HFFc6 (cell line): ENCODE data around the gene TBC1D1. TPM values are rescaled to one million over a fixed set of nuclear protein-coding genes. Genes with fewer than 3 reads are reported as not detected.
"Not testable (repeated sequence)": the region's sequence is repeated elsewhere in the genome, so short reads cannot be mapped to it uniquely, and the experiment has no call there.

ENCODE experiments used
- DNase-seq: peaks from one replicate; pipeline ENCODE4 v3.0.0-alpha.2; 2018
- H3K27ac Mint-ChIP-seq: 2 replicates; pipeline ENCODE4 v1.8.0; 2020; ENCODE audit warnings: mild to moderate bottlenecking, mixed read lengths
- H3K27me3 Mint-ChIP-seq: 2 replicates; pipeline ENCODE4 v1.8.0; 2021; ENCODE audit warnings: mild to moderate bottlenecking, moderate library complexity, mixed read lengths; ENCODE audit not compliant: insufficient read depth
- H3K36me3 Mint-ChIP-seq: 2 replicates; pipeline ENCODE4 v1.8.0; 2021; ENCODE audit warnings: low read depth, mixed read lengths
- H3K4me1 Mint-ChIP-seq: 2 replicates; pipeline ENCODE4 v1.8.0; 2020; ENCODE audit warnings: low read depth, mixed read lengths
- H3K4me3 Mint-ChIP-seq: 2 replicates; pipeline ENCODE4 v1.8.0; 2020; ENCODE audit warnings: mild to moderate bottlenecking, moderate library complexity, mixed read lengths
- H3K9me3 Mint-ChIP-seq: 2 replicates; pipeline ENCODE4 v1.8.0; 2020; ENCODE audit warnings: mild to moderate bottlenecking, mixed read lengths
- total RNA-seq, 6 experiments: library from RNA; stranded (reverse); fragmentation: NEBNext Ultra II Directional; extraction: Animal tissue kit (Norgen Biotek cat#: 25700); gene quantifications; 2 replicates in 1 of 6; 3 replicates in 5 of 6; pipeline ENCODE4 v1.2.3, GENCODE V29; 2021
- TF ChIP-seq, protein P1 (sequence below): fragments of 200-600 bp; sonication (generic); IDR thresholded peaks from 2 replicates; pipeline ENCODE4 v1.5.0; 2021; ENCODE audit warnings: antibody characterized with exemption, mild to moderate bottlenecking

TBC1D1 gene
- total RNA-seq, 6 experiments from 2014 or later: 78.5 to 126 (median 112) TPM

GRCh38 chr4:37914539-37914938 is 23.7 kb downstream of the TBC1D1 start:
- H3K4me3 Mint-ChIP-seq: no peak overlapping the region
- TF ChIP-seq, protein P1, sequence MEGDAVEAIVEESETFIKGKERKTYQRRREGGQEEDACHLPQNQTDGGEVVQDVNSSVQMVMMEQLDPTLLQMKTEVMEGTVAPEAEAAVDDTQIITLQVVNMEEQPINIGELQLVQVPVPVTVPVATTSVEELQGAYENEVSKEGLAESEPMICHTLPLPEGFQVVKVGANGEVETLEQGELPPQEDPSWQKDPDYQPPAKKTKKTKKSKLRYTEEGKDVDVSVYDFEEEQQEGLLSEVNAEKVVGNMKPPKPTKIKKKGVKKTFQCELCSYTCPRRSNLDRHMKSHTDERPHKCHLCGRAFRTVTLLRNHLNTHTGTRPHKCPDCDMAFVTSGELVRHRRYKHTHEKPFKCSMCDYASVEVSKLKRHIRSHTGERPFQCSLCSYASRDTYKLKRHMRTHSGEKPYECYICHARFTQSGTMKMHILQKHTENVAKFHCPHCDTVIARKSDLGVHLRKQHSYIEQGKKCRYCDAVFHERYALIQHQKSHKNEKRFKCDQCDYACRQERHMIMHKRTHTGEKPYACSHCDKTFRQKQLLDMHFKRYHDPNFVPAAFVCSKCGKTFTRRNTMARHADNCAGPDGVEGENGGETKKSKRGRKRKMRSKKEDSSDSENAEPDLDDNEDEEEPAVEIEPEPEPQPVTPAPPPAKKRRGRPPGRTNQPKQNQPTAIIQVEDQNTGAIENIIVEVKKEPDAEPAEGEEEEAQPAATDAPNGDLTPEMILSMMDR: no peak
- no peaks in the 10 kb centered on the region for H3K9me3 Mint-ChIP-seq
- H3K27ac Mint-ChIP-seq: no peak overlapping the region
- no peaks in the 10 kb centered on the region for H3K4me1 Mint-ChIP-seq
- H3K27me3 Mint-ChIP-seq: peaks cover 17% of the 10 kb centered on the region
- no peak for DNase-seq
- no peaks in the 10 kb centered on the region for H3K36me3 Mint-ChIP-seq

GRCh38 chr4:37917388-37917787 is 26.5 kb downstream of the TBC1D1 start:
- Mint-ChIP-seq H3K4me1 (no peaks in the 10 kb centered on the region), H3K4me3 (no peak overlapping the region), H3K27ac (no peak overlapping the region), H3K36me3 (no peaks in the 10 kb centered on the region), H3K9me3 (no peaks in the 10 kb centered on the region), H3K27me3 (peaks cover 13% of the 10 kb centered on the region)
- TF ChIP-seq, protein P1: no peak
- DNase-seq: no peak

GRCh38 chr4:37918653-37919052 is 27.8 kb downstream of the TBC1D1 start:
- Mint-ChIP-seq H3K36me3 (no peaks in the 10 kb centered on the region), H3K4me1 (no peaks in the 10 kb centered on the region), H3K27me3 (peaks cover 15% of the 10 kb centered on the region), H3K27ac (no peak overlapping the region), H3K4me3 (no peak overlapping the region), H3K9me3 (no peaks in the 10 kb centered on the region)
- TF ChIP-seq, protein P1: no peak
- DNase-seq: no peak

GRCh38 chr4:37922328-37922727 is 31.4 kb downstream of the TBC1D1 start:
- H3K27ac Mint-ChIP-seq: no peak overlapping the region
- no peaks in the 10 kb centered on the region for H3K36me3 Mint-ChIP-seq
- DNase-seq: no peak
- H3K4me1 Mint-ChIP-seq: no peaks in the 10 kb centered on the region
- H3K27me3 Mint-ChIP-seq: peaks cover 16% of the 10 kb centered on the region
- H3K4me3 Mint-ChIP-seq: no peak overlapping the region
- H3K9me3 Mint-ChIP-seq: no peaks in the 10 kb centered on the region
- TF ChIP-seq, protein P1: no peak

DNA sequence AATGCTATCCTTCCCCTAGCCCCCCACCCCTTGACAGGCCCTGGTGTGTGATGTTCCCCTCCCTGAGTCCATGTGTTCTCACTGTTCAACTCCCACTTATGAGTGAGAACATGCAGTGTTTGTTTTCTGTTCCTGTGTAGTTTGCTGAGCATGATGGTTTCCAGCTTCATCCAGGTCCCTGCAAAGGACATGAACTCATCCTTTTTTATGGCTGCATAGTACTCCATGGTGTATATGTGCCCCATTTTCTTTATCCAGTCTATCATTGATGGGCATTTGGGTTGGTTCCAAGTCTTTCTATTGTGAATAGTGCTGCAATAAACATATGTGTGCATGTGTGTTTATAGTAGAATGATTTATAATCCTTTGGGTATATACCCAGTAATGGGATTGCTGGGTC is 32.2 kb downstream of the TBC1D1 start:
- H3K36me3 Mint-ChIP-seq, H3K4me3 Mint-ChIP-seq, H3K4me1 Mint-ChIP-seq, H3K9me3 Mint-ChIP-seq, H3K27ac Mint-ChIP-seq, DNase-seq: not testable (repeated sequence)
- peaks cover 12% of the 10 kb centered on the region for H3K27me3 Mint-ChIP-seq

GRCh38 chr4:37924946-37925345 is 34.1 kb downstream of the TBC1D1 start:
- TF ChIP-seq, protein P1: no peak
- Mint-ChIP-seq H3K9me3 (no peaks in the 10 kb centered on the region), H3K4me3 (no peak overlapping the region), H3K36me3 (no peaks in the 10 kb centered on the region), H3K27ac (no peak overlapping the region), H3K4me1 (no peaks in the 10 kb centered on the region), H3K27me3 (peaks cover 12% of the 10 kb centered on the region)
- DNase-seq: no peak
